OCI-LY1 (cell line): ENCODE measurements around the gene DFFA.

Source experiments
- H2AFZ ChIP-seq: fragments of 200-600 bp; sonication (generic), shearing (Covaris generic); 2 replicates; pipeline ENCODE4 v1.6.0; 2014; ENCODE audit warnings: antibody characterized with exemption, mild to moderate bottlenecking, low read length
- H3F3A ChIP-seq: fragments of 200-600 bp; sonication (generic), shearing (Covaris generic); 2 replicates; pipeline ENCODE4 v1.6.0; 2014; ENCODE audit warnings: mild to moderate bottlenecking, antibody characterized with exemption, low read length, moderate library complexity; ENCODE audit not compliant: insufficient read depth
- H3K27ac ChIP-seq: fragments of 200-600 bp; sonication (generic); 2 replicates; pipeline ENCODE4 v1.5.1; 2014; ENCODE audit warnings: low read length, mixed run types, mild to moderate bottlenecking, low read depth; ENCODE audit not compliant: poor library complexity, severe bottlenecking
- H3K27me3 ChIP-seq: fragments of 200-600 bp; sonication (generic); 2 replicates; pipeline ENCODE4 v1.6.0; 2014; ENCODE audit warnings: antibody characterized with exemption, mild to moderate bottlenecking, low read length, moderate library complexity; ENCODE audit not compliant: insufficient read depth
- H3K36me3 ChIP-seq: fragments of 200-600 bp; sonication (generic); 2 replicates; pipeline ENCODE4 v1.6.1; 2014; ENCODE audit warnings: mild to moderate bottlenecking, antibody characterized with exemption, low read length, moderate library complexity, mixed read lengths; ENCODE audit not compliant: insufficient read depth
- H3K4me1 ChIP-seq: fragments of 200-600 bp; sonication (generic); 2 replicates; pipeline ENCODE4 v1.5.1; 2014; ENCODE audit warnings: mild to moderate bottlenecking, low read length, moderate library complexity; ENCODE audit not compliant: insufficient read depth, severe bottlenecking
- H3K4me2 ChIP-seq: fragments of 200-600 bp; sonication (generic), shearing (Covaris generic); 2 replicates; pipeline ENCODE4 v1.6.1; 2014; ENCODE audit warnings: low read length
- H3K4me3 ChIP-seq: fragments of 200-600 bp; sonication (generic); 2 replicates; pipeline ENCODE4 v1.5.1; 2014; ENCODE audit warnings: low read length, low read depth, mild to moderate bottlenecking, mixed read lengths; ENCODE audit not compliant: poor library complexity, severe bottlenecking
- H3K79me2 ChIP-seq: fragments of 200-600 bp; shearing (Covaris generic); 2 replicates; pipeline ENCODE4 v1.6.1; 2016; ENCODE audit warnings: mixed run types, low read length, mixed read lengths; ENCODE audit not compliant: insufficient read depth
- H3K9ac ChIP-seq: fragments of 200-600 bp; sonication (generic), shearing (Covaris generic); 2 replicates; pipeline ENCODE4 v1.6.1; 2014; ENCODE audit warnings: mild to moderate bottlenecking, low read length, mixed read lengths
- H3K9me2 ChIP-seq: fragments of 200-600 bp; sonication (generic), shearing (Covaris generic); 2 replicates; pipeline ENCODE4 v1.6.1; 2014; ENCODE audit warnings: low read depth, mild to moderate bottlenecking, low read length, mixed read lengths
- H3K9me3 ChIP-seq: fragments of 200-600 bp; shearing (Covaris generic); 2 replicates; pipeline ENCODE4 v1.6.1; 2014; ENCODE audit warnings: low read length, mixed read lengths
- H4K20me1 ChIP-seq: fragments of 200-600 bp; sonication (generic), shearing (Covaris generic); 2 replicates; pipeline ENCODE4 v1.6.0; 2016; ENCODE audit warnings: mild to moderate bottlenecking, low read length; ENCODE audit not compliant: insufficient read depth
- CTCF ChIP-seq: fragments of 200-600 bp; sonication (generic), shearing (Covaris generic); IDR thresholded peaks from 2 replicates; pipeline ENCODE4 v1.5.1; 2017; ENCODE audit warnings: mild to moderate bottlenecking, antibody characterized with exemption, low read length, moderate library complexity, mixed read lengths
- EZH2 ChIP-seq: fragments of 200-600 bp; sonication (generic), shearing (Covaris generic); IDR thresholded peaks from 2 replicates; pipeline ENCODE4 v1.8.0; 2017; ENCODE audit warnings: borderline replicate concordance, mixed run types, mild to moderate bottlenecking, antibody characterized with exemption, low read length, moderate library complexity, mixed read lengths

DFFA gene

GRCh38 chr1:10495952-10496351, 23.6 kb upstream of the DFFA start:
- H3K9ac ChIP-seq: no peak overlapping the region

GRCh38 chr1:10495475-10495817, 23.1 kb upstream of the DFFA start:
- Histone ChIP-seq H3K9me3 (no peaks in the 10 kb centered on the region), H3K9me2 (no peaks in the 10 kb centered on the region), H2AFZ (no peak overlapping the region), H3K4me1 (peaks cover 12% of the 10 kb centered on the region), H3K4me2 (peak overlapping the region; percentile 58; the same call in 1 of the 2 replicates), H3K79me2 (no peaks in the 10 kb centered on the region), H3K9ac (no peak overlapping the region), H3F3A (no peaks in the 10 kb centered on the region), H3K36me3 (peaks cover 17% of the 10 kb centered on the region; the same call in 1 of the 2 replicates), H4K20me1 (peaks cover 3% of the 10 kb centered on the region; the same call in 1 of the 2 replicates), H3K27ac (no peak overlapping the region), H3K27me3 (no peaks in the 10 kb centered on the region), H3K4me3 (no peak overlapping the region)
- TF ChIP-seq CTCF (no peak), EZH2 (no peak)

More at GRCh38 chr1:10495952-10496351, 23.6 kb upstream of the DFFA start:
- no peak overlapping the region for H2AFZ ChIP-seq
- no peaks in the 10 kb centered on the region for H3K9me2 ChIP-seq
- H3K4me2 ChIP-seq: no peak overlapping the region
- H3K36me3 ChIP-seq: peaks cover 17% of the 10 kb centered on the region; the same call in 1 of the 2 replicates
- peaks cover 3% of the 10 kb centered on the region; the same call in 1 of the 2 replicates for H4K20me1 ChIP-seq
- no peaks in the 10 kb centered on the region for H3K9me3 ChIP-seq
- no peaks in the 10 kb centered on the region for H3K27me3 ChIP-seq
- TF ChIP-seq EZH2 (no peak), CTCF (no peak)
- peaks cover 12% of the 10 kb centered on the region for H3K4me1 ChIP-seq
- H3K4me3 ChIP-seq: no peak overlapping the region
- no peak overlapping the region for H3K27ac ChIP-seq
- H3K79me2 ChIP-seq: no peaks in the 10 kb centered on the region
- H3F3A ChIP-seq: no peaks in the 10 kb centered on the region

GRCh38 chr1:10494754-10495474, 22.6 kb upstream of the DFFA start:
- peak; percentile 97 for TF ChIP-seq CTCF
- TF ChIP-seq EZH2: no peak
- Histone ChIP-seq H3K4me3 (no peak overlapping the region), H3K79me2 (no peaks in the 10 kb centered on the region), H3K27ac (no peak overlapping the region), H3K4me2 (peak overlapping the region; percentile 58), H4K20me1 (peaks cover 3% of the 10 kb centered on the region; the same call in 1 of the 2 replicates), H3K27me3 (no peaks in the 10 kb centered on the region), H3F3A (no peaks in the 10 kb centered on the region), H3K4me1 (peaks cover 12% of the 10 kb centered on the region), H3K9ac (no peak overlapping the region), H3K9me3 (no peaks in the 10 kb centered on the region), H3K9me2 (no peaks in the 10 kb centered on the region), H2AFZ (no peak overlapping the region), H3K36me3 (peaks cover 17% of the 10 kb centered on the region; the same call in 1 of the 2 replicates)
